Subcutaneous adipose tissue (tissue), 4 donors: ENCODE results near the gene MAB21L4. TPM values are rescaled to one million over a fixed set of nuclear protein-coding genes. Genes with fewer than 3 reads are reported as not detected.

Source experiments
- total RNA-seq, 4 donors: library from RNA; depleted of rRNA; stranded (reverse); fragments of >200 nt; gene quantifications; one replicate each; pipeline ENCODE4 v1.1.0, GENCODE V29; 2016
- TF ChIP-seq, protein P1 (sequence below): fragments of 450-650 bp; IDR thresholded peaks from one replicate; pipeline ENCODE4 v1.5.1; 2016; ENCODE audit warnings: low read depth, mild to moderate bottlenecking, control low read depth, antibody characterized with exemption, moderate library complexity

Gene MAB21L4
- total RNA-seq, 4 donors from 2014 or later, result not detected

DNA sequence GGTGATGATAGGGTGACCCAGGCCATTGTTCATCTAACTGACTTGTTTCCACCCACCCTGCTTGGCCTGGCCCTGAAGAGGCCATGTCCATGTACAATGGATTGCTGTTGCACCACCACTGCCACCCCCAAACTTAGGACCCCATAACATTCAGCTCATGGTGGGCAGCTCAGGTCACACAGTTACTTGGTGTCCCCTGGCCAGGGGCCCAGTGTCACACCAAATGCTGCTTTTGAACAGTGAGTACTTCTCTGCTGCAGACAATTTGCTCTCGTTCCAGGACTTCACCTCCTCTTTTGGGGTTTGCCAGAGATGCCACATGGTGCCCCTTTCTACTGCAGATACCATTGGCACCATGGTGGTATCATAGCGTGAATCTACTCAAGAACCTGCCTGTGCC lies 11.7 kb downstream of the MAB21L4 start:
- TF ChIP-seq, protein P1, sequence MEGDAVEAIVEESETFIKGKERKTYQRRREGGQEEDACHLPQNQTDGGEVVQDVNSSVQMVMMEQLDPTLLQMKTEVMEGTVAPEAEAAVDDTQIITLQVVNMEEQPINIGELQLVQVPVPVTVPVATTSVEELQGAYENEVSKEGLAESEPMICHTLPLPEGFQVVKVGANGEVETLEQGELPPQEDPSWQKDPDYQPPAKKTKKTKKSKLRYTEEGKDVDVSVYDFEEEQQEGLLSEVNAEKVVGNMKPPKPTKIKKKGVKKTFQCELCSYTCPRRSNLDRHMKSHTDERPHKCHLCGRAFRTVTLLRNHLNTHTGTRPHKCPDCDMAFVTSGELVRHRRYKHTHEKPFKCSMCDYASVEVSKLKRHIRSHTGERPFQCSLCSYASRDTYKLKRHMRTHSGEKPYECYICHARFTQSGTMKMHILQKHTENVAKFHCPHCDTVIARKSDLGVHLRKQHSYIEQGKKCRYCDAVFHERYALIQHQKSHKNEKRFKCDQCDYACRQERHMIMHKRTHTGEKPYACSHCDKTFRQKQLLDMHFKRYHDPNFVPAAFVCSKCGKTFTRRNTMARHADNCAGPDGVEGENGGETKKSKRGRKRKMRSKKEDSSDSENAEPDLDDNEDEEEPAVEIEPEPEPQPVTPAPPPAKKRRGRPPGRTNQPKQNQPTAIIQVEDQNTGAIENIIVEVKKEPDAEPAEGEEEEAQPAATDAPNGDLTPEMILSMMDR, result no peak

DNA sequence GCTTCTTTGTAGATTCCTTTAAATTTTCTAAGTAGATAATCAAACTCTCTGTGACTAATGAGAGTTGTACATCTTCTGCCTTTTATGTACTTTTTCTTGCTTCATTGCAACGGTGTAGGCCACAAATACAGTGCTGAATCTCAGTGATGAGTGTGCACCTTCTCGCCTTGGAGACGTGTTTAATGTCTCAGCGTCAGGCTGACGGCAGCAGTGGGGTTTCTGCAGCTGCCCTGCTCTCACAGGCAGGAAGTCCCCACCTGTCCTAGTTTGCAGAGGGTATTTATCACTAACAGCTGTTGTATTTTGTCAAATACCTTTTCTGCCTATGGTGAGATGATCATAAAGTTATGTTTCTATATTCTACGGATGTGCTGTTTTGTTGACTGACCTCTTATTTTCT lies 14.0 kb downstream of the MAB21L4 start:
- TF ChIP-seq, protein P1, result no peak

DNA sequence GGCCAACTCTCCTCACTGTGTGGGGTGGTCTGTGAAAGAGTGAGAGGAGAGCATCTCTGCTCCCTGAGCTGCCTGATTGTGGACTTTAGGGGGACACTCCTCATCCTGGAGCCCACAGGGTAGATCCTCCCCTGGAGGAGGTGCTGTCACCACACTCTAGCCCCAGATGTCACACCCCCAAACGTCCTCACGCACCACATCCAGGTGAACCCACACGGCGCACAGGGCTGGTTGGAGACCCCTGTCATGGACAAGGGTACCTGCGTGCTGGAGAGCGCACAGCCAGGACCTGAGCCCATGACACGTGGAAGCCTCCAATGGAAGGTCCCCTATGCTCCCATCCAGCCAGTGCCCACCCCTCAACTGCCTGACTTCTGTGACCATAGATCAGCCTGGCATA lies 16.9 kb downstream of the MAB21L4 start:
- TF ChIP-seq, protein P1, result no peak

DNA sequence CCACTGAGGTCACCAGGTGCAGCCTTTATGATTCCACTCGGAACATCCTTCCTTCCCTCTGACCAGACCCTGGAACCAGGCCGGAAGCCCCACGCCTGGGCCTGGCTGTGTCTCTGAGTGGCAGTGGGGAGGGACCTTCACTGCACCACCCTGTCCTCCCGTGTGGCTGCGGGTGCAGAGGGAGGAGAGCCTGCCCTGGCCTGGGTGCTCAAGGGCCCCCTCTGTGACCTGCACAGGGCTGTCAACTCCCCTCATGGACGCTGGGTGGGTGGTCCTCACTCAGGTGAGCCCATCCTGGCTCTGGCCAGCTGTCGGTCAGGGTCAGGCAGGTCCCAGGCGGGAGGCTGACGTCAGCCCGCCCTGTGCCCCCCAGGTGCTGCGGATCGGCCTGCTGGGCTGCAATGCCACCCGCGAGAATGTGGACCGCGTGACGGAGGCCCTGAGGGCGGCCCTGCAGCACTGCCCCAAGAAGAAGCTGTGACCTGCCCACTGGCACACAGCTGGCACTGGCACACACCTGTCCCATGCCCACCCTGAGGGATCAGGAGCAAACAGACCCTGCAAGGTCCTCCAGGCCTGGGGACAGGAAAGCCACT lies 17.5 kb downstream of the MAB21L4 start:
- TF ChIP-seq, protein P1, result no peak

DNA sequence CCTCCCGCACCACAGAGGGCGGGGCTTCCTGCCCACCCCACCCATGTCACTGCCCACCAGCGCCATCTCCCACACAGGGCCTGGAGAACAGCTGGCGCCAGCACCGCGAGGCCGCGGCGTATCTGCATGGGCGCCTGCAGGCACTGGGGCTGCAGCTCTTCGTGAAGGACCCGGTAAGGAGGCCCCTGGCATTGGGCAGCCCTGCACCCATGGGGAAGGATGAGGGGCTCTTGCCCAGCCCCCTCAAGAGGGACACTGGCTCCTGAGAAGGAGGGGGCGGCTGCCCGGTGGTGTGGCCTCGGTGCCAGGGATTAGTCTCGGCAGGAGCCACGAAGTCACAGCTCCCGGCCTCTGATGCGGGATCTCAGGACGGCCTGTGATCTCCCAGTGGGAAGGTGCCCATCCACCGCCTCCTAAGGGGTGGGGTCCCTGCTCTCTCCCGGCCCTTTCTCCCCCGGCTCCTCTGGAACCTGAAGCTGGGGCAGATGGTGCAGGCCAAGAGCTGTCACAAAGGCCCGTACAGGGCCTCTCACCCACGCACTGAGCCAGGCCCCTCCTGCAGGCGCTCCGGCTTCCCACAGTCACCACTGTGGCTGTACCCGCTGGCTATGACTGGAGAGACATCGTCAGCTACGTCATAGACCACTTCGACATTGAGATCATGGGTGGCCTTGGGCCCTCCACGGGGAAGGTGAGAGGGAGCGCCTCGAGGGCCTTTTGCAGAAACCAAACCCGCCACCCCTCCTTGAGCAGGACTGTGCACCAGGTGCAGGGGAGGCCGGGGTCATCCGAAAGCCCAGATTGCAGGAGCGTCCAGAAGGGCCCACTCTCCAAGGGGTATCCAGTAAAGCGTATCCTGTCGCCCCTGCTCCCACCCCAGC lies 18.3 kb downstream of the MAB21L4 start:
- TF ChIP-seq, protein P1, result no peak

DNA sequence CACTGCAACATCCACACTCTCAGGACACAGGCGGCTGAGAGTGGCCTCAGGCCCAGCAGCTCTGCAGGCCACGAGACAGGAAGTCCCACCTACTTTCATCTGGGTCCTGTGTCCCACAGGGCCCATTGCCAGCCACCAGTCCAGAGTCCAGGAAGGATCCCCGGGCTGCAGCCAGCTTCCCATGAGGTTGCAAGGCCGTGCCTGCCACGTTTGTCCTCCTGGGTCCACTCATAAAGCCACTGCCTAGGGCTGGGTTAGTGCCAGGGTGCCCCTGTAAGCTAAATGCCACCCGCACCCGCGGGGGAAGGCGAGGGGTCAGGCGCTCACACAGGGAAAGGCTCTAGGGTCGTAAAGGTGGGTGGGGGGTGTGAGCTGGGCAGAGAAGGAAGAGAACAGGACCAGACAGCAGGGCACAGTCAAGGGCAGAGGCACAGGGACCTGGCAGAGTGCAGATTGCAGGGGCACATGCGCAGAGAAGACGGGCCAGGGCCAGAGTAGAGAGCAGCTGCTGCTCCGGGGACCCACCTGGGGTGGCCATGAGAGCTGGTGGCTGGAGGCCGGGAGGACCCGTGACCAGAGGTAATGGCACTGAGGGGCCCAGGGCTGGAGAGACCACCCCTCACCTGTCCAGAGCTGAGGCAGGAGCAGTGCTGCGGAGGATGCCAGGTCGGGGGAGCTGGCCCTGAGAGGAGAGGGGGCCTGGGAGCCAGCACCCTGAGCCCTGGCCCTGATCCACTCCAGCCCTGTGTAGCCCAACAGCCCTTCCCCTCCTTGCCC lies 19.3 kb downstream of the MAB21L4 start:
- TF ChIP-seq, protein P1, result no peak

DNA sequence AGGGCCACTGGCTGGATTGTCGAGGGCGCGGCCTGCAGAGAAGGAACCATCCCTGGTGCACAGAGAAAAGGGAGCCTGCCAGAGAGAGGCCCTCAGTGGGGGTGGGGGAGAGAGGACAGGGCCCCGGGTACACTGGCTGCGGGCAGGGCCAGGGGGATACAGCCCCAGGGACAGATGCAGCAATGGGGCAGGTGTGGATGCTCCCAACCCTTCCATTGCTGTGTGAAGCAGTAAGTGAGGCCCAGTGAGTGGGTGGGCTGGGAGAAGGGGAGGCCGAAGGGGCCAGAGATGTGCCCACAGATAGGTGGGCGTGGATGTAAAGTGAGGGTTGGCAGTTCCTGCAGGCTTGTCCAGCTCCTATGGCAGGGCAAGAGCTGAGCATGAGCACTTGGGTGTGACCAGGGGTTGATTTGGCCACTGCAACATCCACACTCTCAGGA lies 19.9 kb downstream of the MAB21L4 start:
- TF ChIP-seq, protein P1, result no peak
